HCT116 (cell line): ENCODE results near the gene NDUFC2. TPM values are rescaled to one million over a fixed set of nuclear protein-coding genes. Genes with fewer than 3 reads are reported as not detected.

Experiments used
- ATAC-seq: fragments of 200-7000 bp; cut with Tn5 transposase; 2 replicates; pipeline ENCODE4 v1.9.1; 2020; ENCODE audit warnings: mild to moderate bottlenecking, moderate library complexity
- BruUV-seq: library from RNA; stranded (reverse); fragments of 400-500 nt; replicated peaks from 2 replicates; lab custom pipeline; 2021; lab: Mats Ljungman, UMichigan
- CTCF ChIA-PET: fragments of 300-600 bp; sonication (Branson Sonifier 250); formaldehyde crosslinking; loops from one replicate; lab custom pipeline; 2021; ENCODE audit warnings: antibody characterized with exemption; lab: Charles Lee
- POLR2A ChIA-PET: fragments of 300-600, 350-600 bp; sonication (Branson Sonifier 250); formaldehyde crosslinking; loops from one replicate; lab custom pipeline; 2021; ENCODE audit warnings: antibody characterized with exemption; lab: Charles Lee
- RAD21 ChIA-PET, 2 experiments: fragments of 300-600 bp; sonication (Branson Sonifier 250); formaldehyde crosslinking; loops; one replicate each; lab custom pipeline; 2023; ENCODE audit warnings: low total read pairs in 2 of 2; ENCODE audit not compliant: uncharacterized antibody in 2 of 2, unreplicated experiment in 2 of 2, low non-redundant PET in 1 of 2; lab: Charles Lee
- DNase-seq: peaks from one replicate; pipeline ENCODE4 v3.0.0-alpha.2; 2010; ENCODE audit warnings: low read depth, low spot score
- H2AFZ ChIP-seq: fragments of 200-600 bp; shearing (Covaris generic), sonication (generic); 2 replicates; pipeline ENCODE4 v1.6.1; 2017; ENCODE audit warnings: low read depth, mixed run types, mixed read lengths, antibody characterized with exemption, low read length; ENCODE audit not compliant: poor library complexity, severe bottlenecking
- H3K27ac ChIP-seq: 2 replicates; pipeline ENCODE4 v1.5.1; 2012; ENCODE audit warnings: low read depth, low read length
- H3K27me3 ChIP-seq: fragments of 200-600 bp; sonication (generic); 2 replicates; pipeline ENCODE4 v1.6.1; 2016; ENCODE audit warnings: mixed run types, low read length, mixed read lengths; ENCODE audit not compliant: insufficient read depth
- H3K36me3 ChIP-seq, 2 experiments: fragments of 200-500 bp in 1 of 2; fragments of 200-600 bp in 1 of 2; sonication (Bioruptor generic) in 1 of 2; sonication (generic) in 1 of 2; 2 replicates each; pipeline versions ENCODE4 v1.5.1 to v1.6.1; 2014 to 2016; ENCODE audit warnings: low read length in 2 of 2, inconsistent platforms in 1 of 2, mixed read lengths in 1 of 2, mixed run types in 1 of 2; ENCODE audit not compliant: insufficient read depth in 2 of 2, control insufficient read depth in 1 of 2
- H3K4me1 ChIP-seq, 2 experiments: fragments of 200-600 bp in 1 of 2; sonication (generic) in 1 of 2; 2 replicates each; pipeline versions ENCODE4 v1.5.1 to v1.6.1; 2012 to 2017; ENCODE audit warnings: low read length in 2 of 2, inconsistent platforms in 1 of 2, mild to moderate bottlenecking in 1 of 2, mixed read lengths in 1 of 2, mixed run types in 1 of 2, moderate library complexity in 1 of 2; ENCODE audit not compliant: insufficient read depth in 2 of 2, control insufficient read depth in 1 of 2
- H3K4me2 ChIP-seq: fragments of 200-600 bp; sonication (generic); 2 replicates; pipeline ENCODE4 v1.6.1; 2017; ENCODE audit warnings: mixed run types, low read length, mixed read lengths
- H3K4me3 ChIP-seq, 2 experiments: fragments of 200-600 bp in 1 of 2; sonication (generic) in 1 of 2; replicated peaks in 1 of 2; 2 replicates each; pipeline ENCODE4 v1.5.1; 2011 to 2016; ENCODE audit warnings: low read length in 2 of 2, control low read depth in 1 of 2, low read depth in 1 of 2, mild to moderate bottlenecking in 1 of 2, mixed read lengths in 1 of 2, mixed run types in 1 of 2
- H3K79me2 ChIP-seq: fragments of 200-600 bp; sonication (generic); 2 replicates; pipeline ENCODE4 v1.6.1; 2017; ENCODE audit warnings: mild to moderate bottlenecking, mixed run types, low read length, moderate library complexity, mixed read lengths; ENCODE audit not compliant: insufficient read depth
- H3K9ac ChIP-seq: fragments of 200-600 bp; sonication (generic); 2 replicates; pipeline ENCODE4 v1.6.1; 2016; ENCODE audit warnings: low read length, mixed read lengths
- H3K9me2 ChIP-seq: fragments of 200-600 bp; sonication (generic), shearing (Covaris generic); 2 replicates; pipeline ENCODE4 v1.6.1; 2017; ENCODE audit warnings: mixed run types, mild to moderate bottlenecking, moderate library complexity; ENCODE audit not compliant: insufficient read depth
- H3K9me3 ChIP-seq, 2 experiments: fragments of 200-500 bp in 1 of 2; fragments of 200-600 bp in 1 of 2; sonication (Bioruptor generic) in 1 of 2; sonication (generic) in 1 of 2; 2 replicates each; pipeline ENCODE4 v1.6.1; 2014 to 2017; ENCODE audit warnings: low read length in 2 of 2, mixed read lengths in 2 of 2, inconsistent platforms in 1 of 2, low read depth in 1 of 2, mild to moderate bottlenecking in 1 of 2, mixed run types in 1 of 2, moderate library complexity in 1 of 2; ENCODE audit not compliant: control insufficient read depth in 1 of 2, insufficient read depth in 1 of 2
- H4K20me1 ChIP-seq: fragments of 200-600 bp; sonication (generic), shearing (Covaris generic); 2 replicates; pipeline ENCODE4 v1.6.1; 2017; ENCODE audit warnings: mixed run types, mild to moderate bottlenecking, moderate library complexity; ENCODE audit not compliant: insufficient read depth
- ATF3 ChIP-seq: IDR thresholded peaks from 2 replicates; pipeline ENCODE4 v1.6.1; 2012
- CEBPB ChIP-seq: IDR thresholded peaks from 2 replicates; pipeline ENCODE4 v1.6.1; 2012; ENCODE audit warnings: low read depth
- CTCF ChIP-seq, 3 experiments: fragments of 200-600 bp in 1 of 3; sonication (generic) in 1 of 3; IDR thresholded peaks in 2 of 3; conservative IDR thresholded peaks in 1 of 3; 2 replicates each; pipeline ENCODE4 v1.5.1; 2012 to 2017; ENCODE audit warnings: low read depth in 2 of 3, low read length in 2 of 3, antibody characterized with exemption in 1 of 3, borderline replicate concordance in 1 of 3, control low read depth in 1 of 3, mild to moderate bottlenecking in 1 of 3, mixed read lengths in 1 of 3, mixed run types in 1 of 3, moderate library complexity in 1 of 3; ENCODE audit not compliant: insufficient read depth in 1 of 3
- EGR1 ChIP-seq: IDR thresholded peaks from 2 replicates; pipeline ENCODE4 v1.6.1; 2012; ENCODE audit warnings: low read depth
- ELF1 ChIP-seq: IDR thresholded peaks from 2 replicates; pipeline ENCODE4 v1.6.1; 2012; ENCODE audit warnings: low read depth, borderline replicate concordance
- JUND ChIP-seq: IDR thresholded peaks from 2 replicates; pipeline ENCODE4 v1.6.1; 2012
- POLR2A ChIP-seq: IDR thresholded peaks from 2 replicates; pipeline ENCODE4 v1.7.0; 2011; ENCODE audit warnings: borderline replicate concordance; ENCODE audit not compliant: insufficient read depth, insufficient read length; ENCODE audit errors: extremely low read depth
- POLR2AphosphoS5 ChIP-seq: IDR thresholded peaks from 2 replicates; pipeline ENCODE4 v1.6.1; 2011; ENCODE audit warnings: mild to moderate bottlenecking, low read depth, low read length, moderate library complexity
- RAD21 ChIP-seq: IDR thresholded peaks from 2 replicates; pipeline ENCODE4 v1.6.1; 2012; ENCODE audit warnings: low read depth, mild to moderate bottlenecking
- REST ChIP-seq: IDR thresholded peaks from 2 replicates; pipeline ENCODE4 v1.6.1; 2012; ENCODE audit warnings: low read depth
- SIN3A ChIP-seq: IDR thresholded peaks from 2 replicates; pipeline ENCODE4 v1.6.1; 2012; ENCODE audit warnings: low read depth
- SP1 ChIP-seq: IDR thresholded peaks from 2 replicates; pipeline ENCODE4 v1.6.1; 2012; ENCODE audit warnings: low read depth
- TCF7L2 ChIP-seq: IDR thresholded peaks from 2 replicates; pipeline ENCODE4 v1.7.0; 2011; ENCODE audit warnings: borderline replicate concordance, inconsistent platforms; ENCODE audit not compliant: insufficient read depth, insufficient read length; ENCODE audit errors: extremely low read depth
- YY1 ChIP-seq: IDR thresholded peaks from 2 replicates; pipeline ENCODE4 v1.6.1; 2011; ENCODE audit warnings: low read length, low read depth, moderate library complexity, mild to moderate bottlenecking; ENCODE audit not compliant: insufficient replicate concordance; ENCODE audit errors: extremely low read depth
- ZBTB33 ChIP-seq: IDR thresholded peaks from 2 replicates; pipeline ENCODE4 v1.6.1; 2011; ENCODE audit warnings: mild to moderate bottlenecking, low read length, moderate library complexity; ENCODE audit not compliant: insufficient replicate concordance; ENCODE audit errors: extremely low read depth
- ZNF274 ChIP-seq: fragments of 200-500 bp; sonication (Bioruptor generic); IDR thresholded peaks from 2 replicates; pipeline ENCODE4 v1.6.1; 2014; ENCODE audit warnings: mild to moderate bottlenecking, low read depth, low read length, inconsistent platforms
- intact Hi-C: fragments of 100-400 bp; cut with micrococcal nuclease; formaldehyde crosslinking; loops from 2 replicates; pipeline ENCODE4 v1.10.0; 2022
- total RNA-seq: library from RNA; stranded (reverse); gene quantifications from one replicate; pipeline ENCODE4 v1.2.1, GENCODE V29; 2021; ENCODE audit not compliant: unreplicated experiment

The NDUFC2 gene
- total RNA-seq, 1 experiment from 2014 or later, result 225 TPM

GRCh38 chr11:78094250-78094649 lies 14.6 kb upstream of the NDUFC2 start:
- no peaks in the 10 kb centered on the region for H4K20me1 ChIP-seq
- DNase-seq (no peak), ATAC-seq (no peak)
- no peaks in the 10 kb centered on the region for H3K4me1 ChIP-seq
- POLR2A ChIA-PET, result no interaction called here
- RAD21 ChIA-PET, result no interaction called here
- no peaks in the 10 kb centered on the region for H3K9me3 ChIP-seq
- H3K9me2 ChIP-seq, result no peaks in the 10 kb centered on the region
- H3K27me3 ChIP-seq, result no peaks in the 10 kb centered on the region
- intact Hi-C loops, result no loop called here
- BruUV-seq, result no TSS peak
- H3K27ac ChIP-seq, result no peak overlapping the region
- peaks cover 4 to 5% of the 10 kb centered on the region in 2 experiments; a peak in 3 of 4 replicates for H3K36me3 ChIP-seq
- CTCF ChIA-PET, result no interaction called here
- H3K79me2 ChIP-seq, result no peaks in the 10 kb centered on the region
- H3K4me2 ChIP-seq, result no peak overlapping the region
- TF ChIP-seq SP1 (no peak), TCF7L2 (no peak), CEBPB (no peak), RAD21 (no peak), ZBTB33 (no peak), SIN3A (no peak), JUND (no peak), ZNF274 (no peak), ELF1 (no peak), CTCF (IDR thresholded peaks at IDR 0.05 in 2 of 3, conservative IDR thresholded peaks at IDR 0.05 in 1 of 3; ENCODE audit: borderline replicate concordance in 1 of 3, insufficient read depth in 1 of 3, low read depth in 2 of 3, low read length in 2 of 3) (no peak), YY1 (no peak), POLR2AphosphoS5 (no peak), POLR2A (no peak), EGR1 (no peak), REST (no peak), ATF3 (no peak)
- H2AFZ ChIP-seq, result no peak overlapping the region
- no peak overlapping the region for H3K4me3 ChIP-seq
- no peak overlapping the region for H3K9ac ChIP-seq
